ENCODE measurements around the gene LYVE1.

LYVE1 gene

GRCh38 chr11:10561043-10561818, 7.2 kb downstream of the LYVE1 start:
- TF ChIP-seq EGR1 (IDR thresholded peaks at IDR 0.05) (no peak), RAD21 (IDR thresholded peaks at IDR 0.05; ENCODE audit: low read depth) (no peak), CREB1 (IDR thresholded peaks at IDR 0.05; ENCODE audit: low read depth) (no peak), CEBPB (IDR thresholded peaks at IDR 0.05) (no peak), TAF1 (IDR thresholded peaks at IDR 0.05; ENCODE audit: low read depth) (no peak), ZBTB7A (IDR thresholded peaks at IDR 0.05; ENCODE audit: low read depth) (no peak), TCF12 (IDR thresholded peaks at IDR 0.05; ENCODE audit: low read depth) (no peak), REST (IDR thresholded peaks at IDR 0.05; ENCODE audit: low read depth) (no peak)

DNA sequence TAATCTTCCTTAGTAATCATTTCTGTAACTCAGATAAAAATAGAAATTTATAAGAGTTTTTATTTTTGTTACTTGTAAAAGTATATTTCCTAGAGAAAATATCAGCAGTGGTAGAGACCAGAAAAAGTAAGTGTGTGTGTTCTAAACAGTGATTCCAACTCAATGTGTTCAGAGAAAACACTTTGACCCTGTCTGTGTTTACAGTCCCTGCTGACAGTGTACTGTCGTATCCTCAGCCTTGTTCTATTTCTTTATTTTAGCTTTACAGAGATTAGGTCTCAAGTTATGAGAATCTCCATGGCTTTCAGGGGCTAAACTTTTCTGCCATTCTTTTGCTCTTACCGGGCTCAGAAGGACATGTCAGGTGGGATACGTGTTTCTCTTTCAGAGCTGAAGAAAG, 10.2 kb downstream of the LYVE1 start:
- TF ChIP-seq CEBPB (IDR thresholded peaks at IDR 0.05): no peak
- TF ChIP-seq, protein P1, sequence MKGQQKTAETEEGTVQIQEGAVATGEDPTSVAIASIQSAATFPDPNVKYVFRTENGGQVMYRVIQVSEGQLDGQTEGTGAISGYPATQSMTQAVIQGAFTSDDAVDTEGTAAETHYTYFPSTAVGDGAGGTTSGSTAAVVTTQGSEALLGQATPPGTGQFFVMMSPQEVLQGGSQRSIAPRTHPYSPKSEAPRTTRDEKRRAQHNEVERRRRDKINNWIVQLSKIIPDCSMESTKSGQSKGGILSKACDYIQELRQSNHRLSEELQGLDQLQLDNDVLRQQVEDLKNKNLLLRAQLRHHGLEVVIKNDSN (IDR thresholded peaks at IDR 0.05): no peak
- no peak for TF ChIP-seq RAD21 (IDR thresholded peaks at IDR 0.05; ENCODE audit: low read depth)
- TF ChIP-seq FOXM1 (IDR thresholded peaks at IDR 0.05; ENCODE audit: borderline replicate concordance, low read depth): no peak
- TF ChIP-seq, protein P2, sequence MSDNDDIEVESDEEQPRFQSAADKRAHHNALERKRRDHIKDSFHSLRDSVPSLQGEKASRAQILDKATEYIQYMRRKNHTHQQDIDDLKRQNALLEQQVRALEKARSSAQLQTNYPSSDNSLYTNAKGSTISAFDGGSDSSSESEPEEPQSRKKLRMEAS (IDR thresholded peaks at IDR 0.05): no peak
- no peak for TF ChIP-seq TEAD4 (IDR thresholded peaks at IDR 0.05)
- no peak for TF ChIP-seq TCF12 (IDR thresholded peaks at IDR 0.05; ENCODE audit: low read depth)
- TF ChIP-seq YY1 (IDR thresholded peaks at IDR 0.05; ENCODE audit: low read depth): no peak
- TF ChIP-seq EGR1 (IDR thresholded peaks at IDR 0.05): no peak
- TF ChIP-seq EP300 (IDR thresholded peaks at IDR 0.05; ENCODE audit: borderline replicate concordance): no peak
- TF ChIP-seq REST (IDR thresholded peaks at IDR 0.05; ENCODE audit: low read depth): no peak
- TF ChIP-seq NFIC (IDR thresholded peaks at IDR 0.05): no peak
- no peak for TF ChIP-seq ZBTB7A (IDR thresholded peaks at IDR 0.05; ENCODE audit: low read depth)
- TF ChIP-seq TAF1 (IDR thresholded peaks at IDR 0.05; ENCODE audit: low read depth): no peak
- no peak for TF ChIP-seq CREB1 (IDR thresholded peaks at IDR 0.05; ENCODE audit: low read depth)

DNA sequence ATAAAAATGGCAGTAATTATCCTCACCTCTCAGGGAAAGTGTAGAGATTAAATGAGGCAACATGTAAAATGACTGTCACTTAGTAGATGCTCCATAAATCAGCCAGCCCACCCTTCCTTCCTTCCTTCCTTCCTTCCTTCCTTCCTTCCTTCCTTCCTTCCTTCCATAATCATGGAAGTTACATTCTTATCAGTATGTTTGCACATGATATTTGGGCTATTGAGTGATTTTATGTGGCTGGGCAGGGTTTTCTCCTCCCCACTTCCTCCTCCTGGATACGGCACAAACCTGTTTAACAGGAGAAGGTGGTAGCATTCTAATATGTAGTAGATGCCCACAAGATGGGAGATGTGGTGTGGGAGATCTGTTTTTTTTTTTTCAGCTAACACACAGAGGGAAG, 11.9 kb downstream of the LYVE1 start:
- TF ChIP-seq REST (IDR thresholded peaks at IDR 0.05; ENCODE audit: low read depth) (no peak), YY1 (IDR thresholded peaks at IDR 0.05; ENCODE audit: low read depth) (no peak), CREB1 (IDR thresholded peaks at IDR 0.05; ENCODE audit: low read depth) (no peak), NFIC (IDR thresholded peaks at IDR 0.05) (no peak), TAF1 (IDR thresholded peaks at IDR 0.05; ENCODE audit: low read depth) (no peak), TCF12 (IDR thresholded peaks at IDR 0.05; ENCODE audit: low read depth) (no peak), FOXM1 (IDR thresholded peaks at IDR 0.05; ENCODE audit: borderline replicate concordance, low read depth) (no peak), TEAD4 (IDR thresholded peaks at IDR 0.05) (no peak), EP300 (IDR thresholded peaks at IDR 0.05; ENCODE audit: borderline replicate concordance) (no peak), ZBTB7A (IDR thresholded peaks at IDR 0.05; ENCODE audit: low read depth) (no peak), EGR1 (IDR thresholded peaks at IDR 0.05) (no peak), RAD21 (IDR thresholded peaks at IDR 0.05; ENCODE audit: low read depth) (no peak), CEBPB (IDR thresholded peaks at IDR 0.05) (no peak)
- TF ChIP-seq, protein P1 (IDR thresholded peaks at IDR 0.05): no peak
- TF ChIP-seq, protein P2 (IDR thresholded peaks at IDR 0.05): no peak

GRCh38 chr11:10551845-10552352, 16.6 kb downstream of the LYVE1 start:
- TF ChIP-seq TCF12 (IDR thresholded peaks at IDR 0.05; ENCODE audit: low read depth): no peak

Measured in Ishikawa (cell line).